Astrocyte of the hippocampus (primary cell): ENCODE data around the gene CPOX.

Experiments
- DNase-seq: peaks from one replicate; pipeline ENCODE4 v3.0.0; 2011; ENCODE audit warnings: low read depth, low spot score

The CPOX gene

GRCh38 chr3:98596087-98596486, 2.7 kb upstream of the CPOX start:
- no peak for DNase-seq

DNA sequence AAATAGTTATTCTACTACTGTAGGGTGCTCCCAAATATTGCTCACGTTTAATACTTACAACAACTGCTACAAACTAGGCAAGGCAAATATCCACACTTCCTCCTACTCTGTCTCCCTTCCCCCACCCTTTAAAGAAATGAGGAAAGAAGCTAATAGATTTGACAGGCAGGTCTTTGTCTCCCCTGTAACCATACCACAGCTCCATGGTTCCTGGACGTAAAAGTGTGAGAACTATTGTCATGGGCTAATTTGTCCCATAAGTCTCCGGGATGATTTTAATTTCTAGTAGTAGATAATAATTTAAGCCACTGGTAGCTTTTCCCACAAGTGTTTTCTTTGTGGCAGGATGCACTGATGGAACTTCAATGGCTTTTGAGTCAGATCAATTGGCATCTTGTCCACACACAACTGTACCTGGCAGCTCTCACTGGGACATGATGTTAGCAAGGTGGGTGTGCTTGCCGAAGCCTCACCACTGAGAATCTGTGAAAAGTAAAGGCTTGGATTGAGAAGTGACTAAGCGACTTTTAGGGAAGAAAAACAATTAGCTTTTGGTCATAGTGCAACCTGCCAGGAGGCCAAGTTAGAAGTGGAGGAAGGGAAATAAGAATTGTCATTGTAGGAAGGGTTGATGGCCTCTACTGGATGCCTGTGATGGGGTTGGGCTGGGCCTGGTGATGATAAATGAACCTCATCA, 1.4 kb upstream of the CPOX start:
- no peak for DNase-seq

- DNase-seq, result peak; percentile 11
Measured at GRCh38 chr3:98592345-98592935, 971 bp downstream of the CPOX start.

GRCh38 chr3:98589331-98590036, 3.9 kb downstream of the CPOX start:
- no peak for DNase-seq

DNA sequence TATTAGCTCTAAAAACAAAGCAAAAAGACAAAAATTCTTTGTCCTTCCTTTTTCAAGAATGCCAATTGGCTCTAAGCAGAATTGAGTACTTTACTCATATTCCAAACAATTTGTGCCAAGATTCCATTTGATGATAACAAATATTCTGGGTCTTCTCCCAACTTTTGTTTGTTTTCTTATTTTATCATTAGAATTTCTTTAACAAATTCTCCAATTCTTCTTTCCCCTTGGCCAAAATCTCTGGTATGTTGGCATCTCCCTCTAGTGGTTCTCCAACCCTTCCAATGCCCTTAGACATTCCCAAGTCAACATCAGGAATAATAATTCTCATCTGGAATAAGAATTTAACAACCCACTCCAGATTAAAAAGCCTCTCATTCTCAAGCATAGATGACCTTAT, 5.3 kb downstream of the CPOX start:
- peak; percentile 13 for DNase-seq

DNA sequence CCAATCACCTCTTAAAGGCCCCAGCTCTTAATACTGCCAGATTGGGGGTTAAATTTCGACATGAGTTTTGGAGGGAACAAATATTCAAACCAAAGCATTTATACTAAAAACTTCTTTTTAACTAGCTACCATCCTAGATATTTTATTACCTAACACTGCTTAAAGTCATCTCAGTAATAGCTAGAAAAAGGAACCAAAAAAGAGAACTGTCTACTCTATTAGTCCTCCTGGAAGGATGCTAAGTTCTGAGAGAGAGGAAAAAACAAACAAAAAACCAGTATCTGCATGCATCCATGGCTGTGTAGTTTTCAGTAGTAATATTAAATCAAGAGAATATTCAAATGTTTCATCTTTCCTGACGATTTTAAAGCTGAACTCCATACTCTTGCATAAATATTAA, 5.8 kb downstream of the CPOX start:
- DNase-seq, result no peak

- DNase-seq, result peak; percentile 22
Measured at GRCh38 chr3:98584547-98584946, 8.9 kb downstream of the CPOX start.

GRCh38 chr3:98583766-98584165, 9.6 kb downstream of the CPOX start:
- DNase-seq, result no peak

GRCh38 chr3:98582042-98582441, 11.4 kb downstream of the CPOX start:
- no peak for DNase-seq

- DNase-seq, result no peak
Measured at GRCh38 chr3:98581474-98581873, 11.9 kb downstream of the CPOX start.

GRCh38 chr3:98580401-98581386, 12.7 kb downstream of the CPOX start:
- no peak for DNase-seq

GRCh38 chr3:98577178-98577895, 16.1 kb downstream of the CPOX start:
- DNase-seq, result peak; percentile 78

DNA sequence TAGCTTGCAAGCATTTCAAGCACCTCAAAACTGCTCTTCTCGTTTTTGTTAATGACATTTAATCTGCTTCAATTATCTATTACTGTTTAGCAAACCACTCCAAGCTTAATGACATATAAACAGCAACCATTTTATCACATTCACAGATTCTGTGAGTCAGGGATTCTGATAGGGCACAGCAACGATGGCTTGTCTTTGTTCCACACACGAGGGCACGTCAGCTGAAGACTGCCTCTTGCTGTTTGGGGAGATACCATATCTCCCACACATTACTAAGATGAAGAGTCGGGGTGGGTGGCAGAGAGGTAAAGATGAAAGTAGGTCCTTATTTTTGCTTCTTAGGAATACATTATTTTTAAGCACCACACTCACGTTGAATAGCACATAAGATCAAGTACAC, 19.3 kb downstream of the CPOX start:
- no peak for DNase-seq

DNA sequence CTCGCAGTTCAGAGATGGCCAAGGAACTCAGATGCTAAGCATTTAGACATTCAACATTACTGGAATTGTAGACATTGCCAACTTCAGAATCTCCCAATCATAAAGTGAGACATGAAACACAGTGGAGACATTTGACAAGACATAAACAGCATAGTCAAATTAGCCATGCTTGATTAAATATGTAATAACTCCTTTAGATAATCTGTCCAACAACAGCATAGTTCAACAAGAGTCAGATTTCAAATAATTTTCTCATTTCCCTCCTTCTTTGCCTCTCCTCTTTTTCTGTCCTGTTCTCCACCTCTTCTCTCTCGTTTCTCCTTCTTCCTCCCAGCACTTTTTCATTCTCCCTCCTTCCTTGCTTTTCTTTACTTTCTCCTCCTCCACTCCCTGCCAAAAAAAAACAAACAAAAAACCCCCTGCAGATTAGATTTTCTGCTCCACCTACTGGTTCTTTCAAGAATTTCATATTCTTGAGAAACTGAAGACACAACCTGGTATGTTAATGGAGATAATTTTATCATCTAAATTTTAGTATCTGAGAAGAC, 20.2 kb downstream of the CPOX start:
- peak; percentile 44 for DNase-seq

GRCh38 chr3:98568402-98568801, 25.0 kb downstream of the CPOX start:
- no peak for DNase-seq

DNA sequence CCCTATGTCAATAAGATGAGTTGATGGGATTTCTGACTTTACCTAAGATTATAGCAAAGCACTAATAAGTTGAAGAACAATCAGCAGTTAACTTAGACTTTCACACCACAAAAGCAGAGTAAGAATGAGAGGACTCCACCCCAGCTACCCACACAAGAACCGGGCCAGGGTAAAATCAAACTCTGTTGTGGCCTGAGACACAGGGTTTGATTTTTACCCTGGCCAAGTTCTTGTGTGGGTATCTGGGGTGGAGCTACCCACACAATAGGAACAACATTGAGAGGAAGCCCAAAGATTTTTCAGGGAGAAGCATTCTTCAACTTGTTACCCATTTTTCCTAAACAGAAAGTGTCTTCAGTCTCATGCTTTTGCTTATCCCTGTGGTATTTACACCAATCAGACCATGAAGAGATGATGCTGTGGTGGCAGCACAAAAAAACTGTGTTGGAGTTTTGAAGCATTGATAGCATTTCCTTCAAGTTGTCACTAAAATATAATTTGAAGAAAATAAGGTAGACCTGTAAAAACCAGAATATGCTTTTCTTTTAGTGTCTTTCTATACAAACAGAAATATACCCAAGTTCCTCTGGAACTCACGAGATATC, 25.6 kb downstream of the CPOX start:
- DNase-seq, result no peak

DNA sequence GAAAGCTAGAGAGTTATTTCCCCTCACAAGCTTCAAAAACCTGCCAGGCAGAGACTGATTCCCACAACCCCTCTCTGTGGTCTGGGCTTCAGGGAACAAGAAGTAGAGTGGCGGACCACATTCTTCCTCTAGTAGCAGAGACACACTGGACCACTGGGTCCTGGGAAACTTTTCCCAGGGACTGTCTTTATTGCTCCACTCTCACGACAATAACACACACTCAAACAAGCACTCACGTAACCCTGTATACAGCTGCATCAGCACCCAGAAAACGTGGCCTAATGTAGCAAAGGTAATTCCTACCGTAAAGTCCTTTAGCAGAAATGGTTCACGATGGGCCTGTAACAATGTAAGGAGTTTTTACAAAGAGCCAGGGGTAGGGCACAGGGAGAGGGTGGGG, 27.6 kb downstream of the CPOX start:
- DNase-seq, result no peak

DNA sequence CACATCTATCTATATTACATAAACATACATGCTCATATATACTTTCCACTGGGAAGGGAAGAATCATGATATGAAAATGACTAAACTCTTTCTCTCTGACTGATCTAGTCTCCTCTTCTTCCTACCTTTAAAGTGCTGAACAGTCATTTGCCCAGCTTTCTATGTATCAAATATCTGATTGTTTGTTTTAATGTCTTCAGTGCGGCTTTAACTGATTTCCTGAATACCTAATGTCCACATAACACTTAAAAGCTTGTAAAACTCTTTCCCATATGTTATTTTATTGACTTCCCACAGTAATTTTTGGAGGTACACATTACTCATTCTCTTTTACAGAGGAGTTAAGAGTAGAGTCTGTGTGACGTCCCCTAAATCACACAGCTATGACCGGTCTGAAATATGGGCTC, 28.2 kb downstream of the CPOX start:
- no peak for DNase-seq

DNA sequence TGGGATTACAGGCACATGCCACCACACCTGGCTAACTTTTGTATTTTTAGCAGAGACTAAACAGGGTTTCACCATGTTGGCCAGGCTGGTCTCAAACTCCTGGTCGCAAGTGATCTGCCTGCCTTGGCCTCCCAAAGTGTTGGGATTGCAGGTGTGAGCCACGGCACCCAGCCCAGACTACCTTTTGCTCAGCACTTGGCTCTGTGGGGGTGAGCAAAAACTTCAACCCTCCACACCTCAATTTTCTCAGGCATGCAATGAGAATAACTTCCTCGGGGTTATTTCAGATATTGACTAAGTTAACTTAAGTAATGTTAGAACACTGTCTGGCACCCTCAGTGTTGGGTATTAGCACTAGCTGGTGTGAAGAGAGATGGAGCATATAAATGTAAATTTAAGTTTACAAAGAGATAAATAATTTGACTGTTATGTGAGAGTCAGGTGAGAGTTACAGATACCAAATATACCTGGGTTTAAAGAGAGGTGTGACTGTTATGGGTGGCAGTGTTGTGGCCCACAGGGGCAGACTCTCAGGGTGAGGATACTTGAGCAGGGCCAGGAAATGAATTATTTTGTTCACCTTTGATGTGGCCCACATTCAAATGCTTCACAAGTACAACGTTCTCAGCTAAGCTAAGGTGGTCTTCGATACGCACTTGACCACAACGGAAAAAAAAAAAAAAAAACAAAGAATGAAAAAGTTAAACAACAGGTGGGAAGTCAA, 29.0 kb downstream of the CPOX start:
- no peak for DNase-seq
